Brain microvascular endothelial cell (primary cell): ENCODE data around the gene NCBP3.

Experiments
- DNase-seq: peaks from one replicate; pipeline ENCODE4 v3.0.0-alpha.2; 2020
- H3K27ac ChIP-seq: fragments of 250-450 bp; sonication (Bioruptor Pico); 2 replicates; pipeline ENCODE4 v1.5.1; 2020; ENCODE audit warnings: mild to moderate bottlenecking, moderate library complexity
- H3K27me3 ChIP-seq: fragments of 250-450 bp; sonication (Bioruptor Pico); replicated peaks from 2 replicates; pipeline ENCODE4 v1.5.1; 2020; ENCODE audit warnings: mild to moderate bottlenecking
- H3K36me3 ChIP-seq: fragments of 250-450 bp; sonication (Bioruptor Pico); replicated peaks from 2 replicates; pipeline ENCODE4 v1.5.1; 2020; ENCODE audit warnings: mild to moderate bottlenecking
- H3K4me3 ChIP-seq: 2 replicates; pipeline ENCODE4 v1.5.1; 2011; ENCODE audit warnings: low read depth, mild to moderate bottlenecking, control low read depth, low read length, moderate library complexity
- in situ Hi-C: cut with HindIII; loops from 2 replicates; pipeline ENCODE4 v1.10.0; 2017; ENCODE audit warnings: low sequenced_read_pairs, low pct_ligation_motif_present
- TF ChIP-seq, protein P1 (sequence below): IDR thresholded peaks from 2 replicates; pipeline ENCODE4 v1.5.1; 2011; ENCODE audit warnings: low read depth, mild to moderate bottlenecking, moderate library complexity, low read length, control low read depth, inconsistent platforms; ENCODE audit errors: missing control alignments

NCBP3 gene

DNA sequence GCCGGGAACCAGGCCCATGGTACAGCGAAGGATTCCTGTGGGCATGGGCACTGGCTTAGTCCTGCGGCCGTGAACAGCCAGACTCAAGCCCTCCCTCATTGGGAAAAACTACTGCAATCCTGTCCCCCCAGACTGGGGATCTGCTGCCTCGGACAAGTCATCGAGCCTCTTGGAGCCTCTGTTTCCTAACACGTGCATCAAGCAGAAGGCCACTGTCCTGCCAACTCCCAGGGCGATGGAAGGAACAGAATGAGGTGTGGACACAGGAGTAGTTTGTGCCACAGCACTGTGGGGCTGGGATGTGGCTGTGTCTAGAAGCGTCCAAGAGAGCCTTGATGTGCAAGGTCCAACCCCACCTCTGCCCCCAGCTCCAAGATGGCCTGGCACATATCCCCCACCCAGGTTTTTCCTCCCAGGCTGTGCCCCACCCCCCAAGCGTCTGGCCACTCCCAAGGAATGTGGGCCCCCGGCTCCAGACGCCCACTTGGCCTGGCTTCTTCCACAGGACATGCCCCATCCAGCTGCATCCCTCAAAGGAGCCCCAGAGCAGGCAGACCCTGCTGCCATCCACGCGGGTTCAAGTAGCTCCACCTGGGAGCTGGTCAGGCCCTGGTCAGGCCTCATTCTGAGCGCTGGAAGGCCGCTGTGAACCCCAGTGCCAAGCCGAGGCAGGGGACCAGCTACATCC lies 43.4 kb upstream of the NCBP3 start:
- TF ChIP-seq, protein P1, sequence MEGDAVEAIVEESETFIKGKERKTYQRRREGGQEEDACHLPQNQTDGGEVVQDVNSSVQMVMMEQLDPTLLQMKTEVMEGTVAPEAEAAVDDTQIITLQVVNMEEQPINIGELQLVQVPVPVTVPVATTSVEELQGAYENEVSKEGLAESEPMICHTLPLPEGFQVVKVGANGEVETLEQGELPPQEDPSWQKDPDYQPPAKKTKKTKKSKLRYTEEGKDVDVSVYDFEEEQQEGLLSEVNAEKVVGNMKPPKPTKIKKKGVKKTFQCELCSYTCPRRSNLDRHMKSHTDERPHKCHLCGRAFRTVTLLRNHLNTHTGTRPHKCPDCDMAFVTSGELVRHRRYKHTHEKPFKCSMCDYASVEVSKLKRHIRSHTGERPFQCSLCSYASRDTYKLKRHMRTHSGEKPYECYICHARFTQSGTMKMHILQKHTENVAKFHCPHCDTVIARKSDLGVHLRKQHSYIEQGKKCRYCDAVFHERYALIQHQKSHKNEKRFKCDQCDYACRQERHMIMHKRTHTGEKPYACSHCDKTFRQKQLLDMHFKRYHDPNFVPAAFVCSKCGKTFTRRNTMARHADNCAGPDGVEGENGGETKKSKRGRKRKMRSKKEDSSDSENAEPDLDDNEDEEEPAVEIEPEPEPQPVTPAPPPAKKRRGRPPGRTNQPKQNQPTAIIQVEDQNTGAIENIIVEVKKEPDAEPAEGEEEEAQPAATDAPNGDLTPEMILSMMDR, result no peak
- Histone ChIP-seq H3K4me3 (no peak overlapping the region), H3K27ac (peak overlapping the region; percentile 56), H3K36me3 (no peaks in the 10 kb centered on the region), H3K27me3 (no peaks in the 10 kb centered on the region)
- no peak for DNase-seq
- in situ Hi-C loops, result no loop called here

DNA sequence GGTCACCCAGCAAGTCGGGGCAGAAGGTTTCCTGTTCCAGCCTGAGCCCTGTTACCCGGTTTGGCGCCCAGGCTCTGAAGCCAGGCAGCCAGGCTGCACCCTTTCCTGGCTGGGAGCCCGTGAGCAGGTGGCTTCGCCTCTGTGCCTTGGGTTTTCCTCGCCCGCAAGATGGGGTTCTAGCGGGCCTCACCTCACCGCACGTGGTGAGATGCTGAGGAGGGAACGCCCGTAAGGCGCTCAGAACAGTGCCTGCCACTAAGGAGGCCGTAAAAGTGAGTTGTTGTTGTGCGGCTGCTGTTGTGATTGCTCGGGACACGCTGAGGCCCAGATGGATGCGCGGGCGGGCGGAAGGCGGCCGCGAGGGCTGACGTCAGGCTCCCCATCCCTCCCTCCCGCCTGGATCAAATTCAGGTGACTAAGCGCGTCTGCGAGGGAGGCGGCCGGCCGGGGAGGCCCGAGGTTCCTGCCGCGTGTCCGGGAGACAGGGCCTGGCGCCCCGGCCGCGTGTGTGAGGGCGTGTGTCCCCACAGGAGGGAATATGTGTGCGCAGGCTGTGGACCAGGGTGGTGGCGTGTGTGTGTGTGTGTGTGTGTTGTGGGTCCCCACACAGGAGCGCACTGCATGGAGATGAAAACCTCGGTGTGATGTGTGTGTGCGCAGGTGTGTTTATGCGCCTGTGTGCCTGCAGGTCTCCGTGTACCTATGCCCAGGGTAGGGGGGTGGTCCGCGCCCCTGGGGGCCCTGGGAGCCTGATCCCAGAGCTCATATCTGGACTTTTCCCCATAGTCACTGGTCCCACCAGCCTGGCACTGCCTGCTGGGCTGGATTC lies 42.5 kb upstream of the NCBP3 start:
- in situ Hi-C loops, result no loop called here
- TF ChIP-seq, protein P1, result no peak
- Histone ChIP-seq H3K27me3 (no peaks in the 10 kb centered on the region), H3K27ac (peak overlapping the region; percentile 56), H3K4me3 (no peak overlapping the region), H3K36me3 (peaks cover 4% of the 10 kb centered on the region)
- DNase-seq, result peak; percentile 79

DNA sequence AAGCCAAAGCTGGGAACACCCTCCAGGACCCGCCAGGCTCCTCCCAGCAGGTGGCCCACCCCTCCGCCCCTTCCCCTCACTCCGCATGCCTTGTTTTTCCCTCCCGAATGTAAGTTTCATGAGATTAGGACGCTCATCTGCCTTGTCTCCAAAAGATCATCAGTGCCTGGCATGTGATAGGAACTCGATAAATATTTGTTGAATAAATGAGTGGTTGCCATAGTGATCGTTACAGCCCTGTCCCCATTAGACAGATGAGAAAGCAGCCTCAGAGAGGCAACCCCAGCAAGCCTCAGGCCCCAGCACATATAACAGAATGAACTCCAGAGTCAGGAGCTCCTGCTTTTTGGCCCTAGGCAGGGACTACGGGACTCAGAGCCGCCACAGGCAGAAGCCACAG lies 41.8 kb upstream of the NCBP3 start:
- in situ Hi-C loops, result no loop called here
- no peak for DNase-seq
- TF ChIP-seq, protein P1, result no peak
- Histone ChIP-seq H3K36me3 (peaks cover 4% of the 10 kb centered on the region), H3K4me3 (no peak overlapping the region), H3K27ac (peak overlapping the region; percentile 56), H3K27me3 (no peaks in the 10 kb centered on the region)

DNA sequence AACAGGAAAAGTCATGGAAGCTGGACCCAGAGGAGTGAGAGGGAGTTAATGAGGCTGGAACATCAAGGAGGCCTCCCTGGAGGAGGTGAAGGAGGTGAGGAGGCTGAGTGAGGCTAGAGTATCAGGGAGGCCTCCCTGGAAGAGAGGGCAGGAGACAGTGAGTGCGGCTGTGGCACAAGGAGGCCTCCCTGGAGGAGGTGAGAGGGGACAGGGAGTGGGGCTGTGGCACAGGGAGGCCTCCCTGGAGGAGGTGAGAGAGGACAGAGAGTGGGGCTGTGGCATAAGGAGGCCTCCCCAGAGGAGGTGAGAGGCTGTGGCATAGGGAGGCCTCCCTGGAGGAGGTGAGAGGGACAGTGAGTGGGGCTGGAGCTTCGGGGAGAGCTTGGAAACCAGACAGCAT lies 41.3 kb upstream of the NCBP3 start:
- Histone ChIP-seq H3K36me3 (peaks cover 4% of the 10 kb centered on the region), H3K4me3 (no peak overlapping the region), H3K27me3 (no peaks in the 10 kb centered on the region), H3K27ac (no peak overlapping the region)
- no peak for DNase-seq
- TF ChIP-seq, protein P1, result no peak
- in situ Hi-C loops, result no loop called here

DNA sequence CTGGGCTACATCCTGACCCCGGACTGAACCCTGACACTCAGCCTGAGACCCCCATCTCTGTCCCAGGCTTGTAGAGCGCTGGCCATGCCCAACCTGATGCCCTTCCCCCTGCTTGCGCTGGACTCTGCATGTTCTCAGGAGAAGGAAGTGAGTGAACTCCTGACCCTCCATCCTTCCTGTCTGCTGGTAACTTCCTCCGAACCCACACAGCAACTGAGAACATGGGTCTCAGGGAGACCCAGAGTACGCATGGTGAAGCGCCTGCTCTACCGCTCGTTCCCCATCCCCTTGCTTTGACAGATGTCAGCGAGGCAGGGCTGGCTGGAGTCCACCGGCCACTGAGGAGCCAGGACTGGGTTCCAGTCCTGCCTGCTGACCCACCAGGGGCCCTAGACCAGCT lies 40.7 kb upstream of the NCBP3 start:
- DNase-seq, result no peak
- TF ChIP-seq, protein P1, result no peak
- H3K4me3 ChIP-seq, result no peak overlapping the region
- no peaks in the 10 kb centered on the region for H3K27me3 ChIP-seq
- in situ Hi-C loops, result no loop called here
- H3K27ac ChIP-seq, result no peak overlapping the region
- H3K36me3 ChIP-seq, result peaks cover 4% of the 10 kb centered on the region
